HepG2 (cell line): ENCODE data around the gene ATP11A. TPM values are rescaled to one million over a fixed set of nuclear protein-coding genes. Genes with fewer than 3 reads are reported as not detected.

ENCODE experiments used
- NFYB ChIP-seq: sonication (generic); formaldehyde crosslinking; IDR thresholded peaks from 2 replicates; pipeline ENCODE4 v1.4.0; 2020; ENCODE audit warnings: missing genetic modification reagents
- SNAI1 ChIP-seq: sonication (generic); formaldehyde crosslinking; IDR thresholded peaks from 2 replicates; pipeline ENCODE4 v1.5.0; 2020; ENCODE audit warnings: mild to moderate bottlenecking, missing genetic modification reagents, borderline replicate concordance
- TEAD3 ChIP-seq: optimal IDR thresholded peaks from 2 replicates; pipeline ENCODE3; 2016; ENCODE audit warnings: borderline replicate concordance
- YY1 ChIP-seq: IDR thresholded peaks from 2 replicates; pipeline ENCODE4 v1.6.1; 2011; ENCODE audit warnings: low read length, low read depth, moderate library complexity, mild to moderate bottlenecking; ENCODE audit not compliant: insufficient read depth, insufficient replicate concordance
- ZFP82 ChIP-seq: sonication (generic); formaldehyde crosslinking; IDR thresholded peaks from 2 replicates; pipeline ENCODE4 v1.5.1; 2020; ENCODE audit warnings: mild to moderate bottlenecking, missing genetic modification reagents, borderline replicate concordance
- ZNF510 ChIP-seq: sonication (generic); formaldehyde crosslinking; IDR thresholded peaks from 2 replicates; pipeline ENCODE4 v1.4.0; 2020; ENCODE audit warnings: low read depth, mild to moderate bottlenecking, missing genetic modification reagents
- polyA plus RNA-seq, 8 experiments: library from polyadenylated mRNA; depleted of rRNA in 3 of 8; stranded (reverse) in 7 of 8; unstranded in 1 of 8; fragments of >200 nt; fragmentation: Illumina TruSeq in 4 of 8; extraction: Trizol in 4 of 8; gene quantifications; 2 replicates each; pipeline versions ENCODE4 v1.2.1 to v1.2.3, GENCODE V29; 2011 to 2016; ENCODE audit warnings: low read depth in 4 of 8, missing spikeins in 1 of 8, mixed read lengths in 1 of 8; ENCODE audit not compliant: insufficient read depth in 1 of 8
- total RNA-seq, 5 experiments: library from RNA; depleted of rRNA; stranded (reverse); fragments of >200 nt; fragmentation: Illumina TruSeq; extraction: Trizol; gene quantifications; 2 replicates each; pipeline ENCODE4 v1.2.3, GENCODE V29; 2016; ENCODE audit warnings: low read depth in 1 of 5
- TF ChIP-seq, protein P1 (sequence below): IDR thresholded peaks from 2 replicates; pipeline ENCODE4 v1.4.0; 2020; ENCODE audit warnings: mild to moderate bottlenecking, missing genetic modification reagents
- TF ChIP-seq, protein P2 (sequence below): IDR thresholded peaks from 2 replicates; pipeline ENCODE4 v1.6.1; 2016; ENCODE audit warnings: missing compliant biosample characterization, missing genetic modification reagents, borderline replicate concordance
- TF ChIP-seq, protein P3 (sequence below): sonication (generic); formaldehyde crosslinking; IDR thresholded peaks from 2 replicates; pipeline ENCODE4 v1.8.0; 2022; ENCODE audit warnings: mild to moderate bottlenecking, missing genetic modification reagents; ENCODE audit not compliant: insufficient replicate concordance
- TF ChIP-seq, protein P4 (sequence below): IDR thresholded peaks from 2 replicates; pipeline ENCODE4 v1.6.1; 2012; ENCODE audit warnings: low read depth, low read length, improper control_type of control experiment
- TF ChIP-seq, protein P5 (sequence below): sonication (generic); formaldehyde crosslinking; IDR thresholded peaks from 2 replicates; pipeline ENCODE4 v1.5.1; 2020; ENCODE audit warnings: mild to moderate bottlenecking, moderate library complexity, missing genetic modification reagents
- TF ChIP-seq, protein P6 (sequence below): sonication (generic); formaldehyde crosslinking; IDR thresholded peaks from 2 replicates; pipeline ENCODE4 v1.4.0; 2020; ENCODE audit warnings: missing genetic modification reagents

Gene ATP11A
- total and polyA plus RNA-seq, 2 of the 13 experiments (the other 11 are each of a cell fraction or from before 2014, with no cell fraction given), result 18.4 to 20.1 TPM

DNA sequence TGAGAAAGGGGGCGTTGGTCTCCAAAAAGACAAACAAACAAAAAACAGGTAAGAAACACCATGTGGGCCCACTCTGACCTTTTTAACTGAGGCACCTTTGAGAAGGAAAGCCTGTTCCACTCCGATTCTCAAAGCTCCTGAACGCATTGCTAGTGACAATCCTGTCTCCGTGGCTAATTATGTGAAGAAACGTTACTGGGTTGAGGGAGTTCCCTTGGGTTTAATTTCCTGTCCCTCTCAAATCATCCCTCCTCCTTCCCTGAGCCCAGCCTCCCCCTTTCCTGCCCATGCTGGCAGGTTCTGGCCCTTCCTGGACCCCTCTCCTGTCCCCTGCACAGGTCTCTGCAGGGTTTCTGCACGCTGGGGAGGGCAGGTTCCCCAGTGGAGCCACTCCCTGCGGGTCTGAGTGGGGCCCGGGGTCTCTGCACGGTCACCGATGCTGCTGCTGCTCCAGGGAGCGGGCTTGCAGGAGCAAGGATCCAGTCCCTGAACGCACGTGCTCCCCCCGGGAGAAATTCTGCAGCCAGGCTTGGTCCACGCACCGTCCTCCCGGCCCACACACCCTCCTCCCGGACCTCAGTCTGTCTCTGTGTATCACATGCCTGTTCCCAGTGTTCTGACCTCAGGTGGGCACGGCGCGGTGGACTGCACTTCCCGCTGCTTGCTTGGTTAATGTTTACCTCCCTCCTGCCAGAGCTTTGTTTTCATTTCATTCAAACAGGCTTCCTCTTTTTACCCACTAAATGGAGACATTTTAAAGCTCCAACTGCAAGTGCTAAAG, 202.8 kb downstream of the ATP11A start (continued):
- TF ChIP-seq, protein P1, sequence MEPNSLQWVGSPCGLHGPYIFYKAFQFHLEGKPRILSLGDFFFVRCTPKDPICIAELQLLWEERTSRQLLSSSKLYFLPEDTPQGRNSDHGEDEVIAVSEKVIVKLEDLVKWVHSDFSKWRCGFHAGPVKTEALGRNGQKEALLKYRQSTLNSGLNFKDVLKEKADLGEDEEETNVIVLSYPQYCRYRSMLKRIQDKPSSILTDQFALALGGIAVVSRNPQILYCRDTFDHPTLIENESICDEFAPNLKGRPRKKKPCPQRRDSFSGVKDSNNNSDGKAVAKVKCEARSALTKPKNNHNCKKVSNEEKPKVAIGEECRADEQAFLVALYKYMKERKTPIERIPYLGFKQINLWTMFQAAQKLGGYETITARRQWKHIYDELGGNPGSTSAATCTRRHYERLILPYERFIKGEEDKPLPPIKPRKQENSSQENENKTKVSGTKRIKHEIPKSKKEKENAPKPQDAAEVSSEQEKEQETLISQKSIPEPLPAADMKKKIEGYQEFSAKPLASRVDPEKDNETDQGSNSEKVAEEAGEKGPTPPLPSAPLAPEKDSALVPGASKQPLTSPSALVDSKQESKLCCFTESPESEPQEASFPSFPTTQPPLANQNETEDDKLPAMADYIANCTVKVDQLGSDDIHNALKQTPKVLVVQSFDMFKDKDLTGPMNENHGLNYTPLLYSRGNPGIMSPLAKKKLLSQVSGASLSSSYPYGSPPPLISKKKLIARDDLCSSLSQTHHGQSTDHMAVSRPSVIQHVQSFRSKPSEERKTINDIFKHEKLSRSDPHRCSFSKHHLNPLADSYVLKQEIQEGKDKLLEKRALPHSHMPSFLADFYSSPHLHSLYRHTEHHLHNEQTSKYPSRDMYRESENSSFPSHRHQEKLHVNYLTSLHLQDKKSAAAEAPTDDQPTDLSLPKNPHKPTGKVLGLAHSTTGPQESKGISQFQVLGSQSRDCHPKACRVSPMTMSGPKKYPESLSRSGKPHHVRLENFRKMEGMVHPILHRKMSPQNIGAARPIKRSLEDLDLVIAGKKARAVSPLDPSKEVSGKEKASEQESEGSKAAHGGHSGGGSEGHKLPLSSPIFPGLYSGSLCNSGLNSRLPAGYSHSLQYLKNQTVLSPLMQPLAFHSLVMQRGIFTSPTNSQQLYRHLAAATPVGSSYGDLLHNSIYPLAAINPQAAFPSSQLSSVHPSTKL (CRISPR knock-in tag), result peak; percentile 61
- peak; percentile 47 for TF ChIP-seq TEAD3 (CRISPR knock-in tag)
- TF ChIP-seq, protein P2, sequence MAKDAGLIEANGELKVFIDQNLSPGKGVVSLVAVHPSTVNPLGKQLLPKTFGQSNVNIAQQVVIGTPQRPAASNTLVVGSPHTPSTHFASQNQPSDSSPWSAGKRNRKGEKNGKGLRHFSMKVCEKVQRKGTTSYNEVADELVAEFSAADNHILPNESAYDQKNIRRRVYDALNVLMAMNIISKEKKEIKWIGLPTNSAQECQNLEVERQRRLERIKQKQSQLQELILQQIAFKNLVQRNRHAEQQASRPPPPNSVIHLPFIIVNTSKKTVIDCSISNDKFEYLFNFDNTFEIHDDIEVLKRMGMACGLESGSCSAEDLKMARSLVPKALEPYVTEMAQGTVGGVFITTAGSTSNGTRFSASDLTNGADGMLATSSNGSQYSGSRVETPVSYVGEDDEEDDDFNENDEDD, result peak; percentile 93
- peak; percentile 33; the same call in 1 of the 2 replicates for TF ChIP-seq ZNF510 (CRISPR knock-in tag)
- no peak for TF ChIP-seq YY1
- TF ChIP-seq, protein P3, sequence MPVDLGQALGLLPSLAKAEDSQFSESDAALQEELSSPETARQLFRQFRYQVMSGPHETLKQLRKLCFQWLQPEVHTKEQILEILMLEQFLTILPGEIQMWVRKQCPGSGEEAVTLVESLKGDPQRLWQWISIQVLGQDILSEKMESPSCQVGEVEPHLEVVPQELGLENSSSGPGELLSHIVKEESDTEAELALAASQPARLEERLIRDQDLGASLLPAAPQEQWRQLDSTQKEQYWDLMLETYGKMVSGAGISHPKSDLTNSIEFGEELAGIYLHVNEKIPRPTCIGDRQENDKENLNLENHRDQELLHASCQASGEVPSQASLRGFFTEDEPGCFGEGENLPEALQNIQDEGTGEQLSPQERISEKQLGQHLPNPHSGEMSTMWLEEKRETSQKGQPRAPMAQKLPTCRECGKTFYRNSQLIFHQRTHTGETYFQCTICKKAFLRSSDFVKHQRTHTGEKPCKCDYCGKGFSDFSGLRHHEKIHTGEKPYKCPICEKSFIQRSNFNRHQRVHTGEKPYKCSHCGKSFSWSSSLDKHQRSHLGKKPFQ (CRISPR knock-in tag), result no peak
- TF ChIP-seq NFYB, result no peak
- TF ChIP-seq, protein P4, sequence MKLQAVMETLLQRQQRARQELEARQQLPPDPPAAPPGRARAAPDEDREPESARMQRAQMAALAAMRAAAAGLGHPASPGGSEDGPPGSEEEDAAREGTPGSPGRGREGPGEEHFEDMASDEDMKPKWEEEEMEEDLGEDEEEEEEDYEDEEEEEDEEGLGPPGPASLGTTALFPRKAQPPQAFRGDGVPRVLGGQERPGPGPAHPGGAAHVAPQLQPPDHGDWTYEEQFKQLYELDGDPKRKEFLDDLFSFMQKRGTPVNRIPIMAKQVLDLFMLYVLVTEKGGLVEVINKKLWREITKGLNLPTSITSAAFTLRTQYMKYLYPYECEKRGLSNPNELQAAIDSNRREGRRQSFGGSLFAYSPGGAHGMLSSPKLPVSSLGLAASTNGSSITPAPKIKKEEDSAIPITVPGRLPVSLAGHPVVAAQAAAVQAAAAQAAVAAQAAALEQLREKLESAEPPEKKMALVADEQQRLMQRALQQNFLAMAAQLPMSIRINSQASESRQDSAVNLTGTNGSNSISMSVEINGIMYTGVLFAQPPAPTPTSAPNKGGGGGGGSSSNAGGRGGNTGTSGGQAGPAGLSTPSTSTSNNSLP, result no peak
- TF ChIP-seq, protein P5, sequence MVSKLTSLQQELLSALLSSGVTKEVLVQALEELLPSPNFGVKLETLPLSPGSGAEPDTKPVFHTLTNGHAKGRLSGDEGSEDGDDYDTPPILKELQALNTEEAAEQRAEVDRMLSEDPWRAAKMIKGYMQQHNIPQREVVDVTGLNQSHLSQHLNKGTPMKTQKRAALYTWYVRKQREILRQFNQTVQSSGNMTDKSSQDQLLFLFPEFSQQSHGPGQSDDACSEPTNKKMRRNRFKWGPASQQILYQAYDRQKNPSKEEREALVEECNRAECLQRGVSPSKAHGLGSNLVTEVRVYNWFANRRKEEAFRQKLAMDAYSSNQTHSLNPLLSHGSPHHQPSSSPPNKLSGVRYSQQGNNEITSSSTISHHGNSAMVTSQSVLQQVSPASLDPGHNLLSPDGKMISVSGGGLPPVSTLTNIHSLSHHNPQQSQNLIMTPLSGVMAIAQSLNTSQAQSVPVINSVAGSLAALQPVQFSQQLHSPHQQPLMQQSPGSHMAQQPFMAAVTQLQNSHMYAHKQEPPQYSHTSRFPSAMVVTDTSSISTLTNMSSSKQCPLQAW (CRISPR knock-in tag), result peak; percentile 93
- TF ChIP-seq SNAI1 (CRISPR knock-in tag), result no peak
- TF ChIP-seq, protein P6, sequence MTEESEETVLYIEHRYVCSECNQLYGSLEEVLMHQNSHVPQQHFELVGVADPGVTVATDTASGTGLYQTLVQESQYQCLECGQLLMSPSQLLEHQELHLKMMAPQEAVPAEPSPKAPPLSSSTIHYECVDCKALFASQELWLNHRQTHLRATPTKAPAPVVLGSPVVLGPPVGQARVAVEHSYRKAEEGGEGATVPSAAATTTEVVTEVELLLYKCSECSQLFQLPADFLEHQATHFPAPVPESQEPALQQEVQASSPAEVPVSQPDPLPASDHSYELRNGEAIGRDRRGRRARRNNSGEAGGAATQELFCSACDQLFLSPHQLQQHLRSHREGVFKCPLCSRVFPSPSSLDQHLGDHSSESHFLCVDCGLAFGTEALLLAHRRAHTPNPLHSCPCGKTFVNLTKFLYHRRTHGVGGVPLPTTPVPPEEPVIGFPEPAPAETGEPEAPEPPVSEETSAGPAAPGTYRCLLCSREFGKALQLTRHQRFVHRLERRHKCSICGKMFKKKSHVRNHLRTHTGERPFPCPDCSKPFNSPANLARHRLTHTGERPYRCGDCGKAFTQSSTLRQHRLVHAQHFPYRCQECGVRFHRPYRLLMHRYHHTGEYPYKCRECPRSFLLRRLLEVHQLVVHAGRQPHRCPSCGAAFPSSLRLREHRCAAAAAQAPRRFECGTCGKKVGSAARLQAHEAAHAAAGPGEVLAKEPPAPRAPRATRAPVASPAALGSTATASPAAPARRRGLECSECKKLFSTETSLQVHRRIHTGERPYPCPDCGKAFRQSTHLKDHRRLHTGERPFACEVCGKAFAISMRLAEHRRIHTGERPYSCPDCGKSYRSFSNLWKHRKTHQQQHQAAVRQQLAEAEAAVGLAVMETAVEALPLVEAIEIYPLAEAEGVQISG (CRISPR knock-in tag), result peak; percentile 28; the same call in 1 of the 2 replicates
- TF ChIP-seq ZFP82 (CRISPR knock-in tag), result no peak
